GM19239 (cell line): Measurements from ENCODE around the gene NHERF2.

Experiments used
- DNase-seq: peaks from one replicate; pipeline ENCODE4 v3.0.0; 2011; ENCODE audit warnings: low spot score; ENCODE audit not compliant: insufficient read length
- FAIRE-seq: peaks from 2 replicates; lab custom pipeline; 2011; peaks lifted over from hg19 to GRCh38; lab: Jason Lieb, UNC

NHERF2 gene

DNA sequence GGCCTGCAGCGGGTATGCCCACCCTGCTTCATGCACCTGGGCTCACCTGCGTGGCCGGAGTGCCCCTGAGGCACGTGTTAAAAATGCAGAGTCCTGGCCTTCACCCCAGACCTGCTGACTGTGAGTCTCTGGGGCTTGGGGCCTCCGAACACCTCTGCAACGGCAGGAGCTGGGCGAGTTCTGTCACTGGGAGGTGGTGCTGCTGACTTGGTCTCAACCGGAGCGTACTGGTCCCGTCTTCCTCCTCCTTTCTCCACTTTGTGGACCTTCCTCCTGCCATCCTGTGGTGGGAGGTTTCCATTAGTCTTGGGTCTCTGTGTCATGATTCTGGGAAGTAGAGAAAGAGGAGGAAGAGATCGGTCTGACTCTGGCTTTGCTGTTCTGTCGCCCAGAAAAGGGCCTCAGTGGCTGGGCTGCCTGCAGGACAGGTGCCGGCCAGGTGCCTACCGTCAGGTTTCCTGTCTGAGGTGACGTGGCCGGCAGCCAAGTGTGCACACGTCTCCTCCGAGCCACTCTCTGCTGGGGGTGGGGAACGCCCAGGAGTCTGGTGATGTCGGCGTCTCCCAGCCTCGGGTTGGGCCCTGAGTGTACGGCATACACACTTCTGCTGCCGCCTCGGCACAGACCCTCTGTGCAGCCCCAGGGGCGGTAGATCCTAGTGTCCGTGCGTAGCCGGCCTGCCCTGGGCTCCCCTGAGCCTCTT lies 28.0 kb downstream of the NHERF2 start:
- FAIRE-seq (no peak), DNase-seq (no peak)

DNA sequence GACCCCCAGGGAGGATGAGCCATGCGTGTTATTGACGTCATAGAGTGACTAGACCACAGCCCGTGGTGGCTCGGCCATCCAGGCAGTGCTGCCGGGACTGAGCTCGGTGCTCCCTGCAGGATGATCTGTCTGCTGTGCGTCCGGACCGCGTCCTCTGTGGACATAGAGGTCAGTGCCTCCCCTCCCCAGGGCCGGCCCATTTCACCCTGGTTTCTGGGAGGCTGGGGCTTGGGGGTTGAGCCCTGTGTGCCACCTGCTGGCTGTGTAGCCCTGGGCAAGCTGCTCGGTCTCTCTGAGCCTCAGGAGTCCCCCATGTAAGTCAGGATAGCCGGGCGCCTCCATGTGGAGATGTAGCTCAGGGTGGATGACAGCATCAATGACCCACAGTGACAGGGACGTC lies 29.4 kb downstream of the NHERF2 start:
- DNase-seq (no peak), FAIRE-seq (no peak)

DNA sequence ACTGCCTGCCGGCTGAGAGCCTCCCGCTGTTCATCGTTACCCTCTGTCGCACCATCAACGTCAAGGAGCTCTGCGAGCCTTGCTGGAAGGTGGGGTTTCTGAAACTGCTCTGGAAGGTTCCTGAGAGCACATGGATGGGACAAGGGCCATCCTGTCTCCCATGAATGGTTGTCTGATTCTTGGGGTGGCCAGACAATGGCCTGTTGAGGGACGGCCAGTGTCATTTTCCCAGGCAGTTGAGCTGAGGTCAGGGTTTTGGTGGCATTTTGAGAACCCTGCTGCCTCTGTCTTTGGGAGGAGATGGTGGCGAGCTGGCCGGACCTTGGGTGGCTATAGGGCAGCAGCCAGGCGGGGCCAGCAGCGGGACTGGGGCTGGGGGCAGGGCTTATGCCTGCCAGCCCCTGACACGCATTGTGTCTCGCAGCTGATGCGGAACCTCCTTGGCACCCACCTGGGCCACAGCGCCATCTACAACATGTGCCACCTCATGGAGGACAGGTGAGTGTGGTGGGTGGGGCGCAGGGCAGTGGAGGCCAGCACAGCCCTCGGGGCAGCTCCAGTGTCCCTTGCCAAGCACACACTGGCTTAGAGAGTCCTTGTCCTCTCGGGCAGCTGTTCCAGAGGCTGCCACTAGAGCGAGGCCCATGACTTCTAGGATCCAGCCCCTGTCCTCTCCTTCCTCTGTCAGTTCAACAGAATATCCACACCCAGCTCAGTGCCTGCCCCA lies 30.1 kb downstream of the NHERF2 start:
- no peak for DNase-seq
- FAIRE-seq: no peak

DNA sequence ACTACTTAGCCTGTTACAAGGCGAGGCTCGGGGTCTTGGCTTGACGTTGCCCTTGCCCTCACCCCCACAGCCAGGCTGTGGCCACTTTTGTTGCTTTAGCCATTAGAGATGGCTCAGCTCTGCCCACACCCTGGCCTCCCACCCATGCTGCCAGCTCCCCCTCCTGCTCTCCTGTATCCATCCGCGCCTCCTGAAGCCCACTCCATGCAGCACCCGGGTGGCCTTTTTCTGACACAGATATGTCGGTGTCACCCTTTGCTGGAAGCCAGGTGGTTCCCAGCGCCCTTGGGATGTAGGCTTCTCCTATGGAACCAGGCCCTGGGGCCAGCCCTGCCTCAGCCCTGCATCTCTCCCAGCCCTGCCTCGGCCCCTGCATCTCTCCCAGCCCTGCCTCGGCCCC lies 30.7 kb downstream of the NHERF2 start:
- FAIRE-seq (no peak), DNase-seq (no peak)

DNA sequence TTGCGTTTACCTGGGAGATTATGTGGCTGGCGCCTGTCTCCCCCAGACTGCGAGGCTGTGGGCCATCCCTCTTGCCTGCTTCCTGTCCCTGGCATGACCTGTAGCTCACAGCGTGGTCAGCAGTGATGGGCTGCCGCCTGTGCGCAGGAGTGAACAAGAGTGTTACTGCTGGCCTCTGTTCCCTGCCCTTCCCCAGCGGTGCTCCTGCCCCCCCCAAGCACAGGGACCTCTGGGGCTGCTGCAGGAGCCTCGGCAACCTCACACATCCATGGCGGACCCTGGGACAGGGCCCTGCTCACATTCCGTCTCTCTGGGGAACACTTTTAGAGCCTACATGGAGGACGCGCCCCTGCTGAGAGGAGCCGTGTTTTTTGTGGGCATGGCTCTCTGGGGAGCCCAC lies 31.7 kb downstream of the NHERF2 start:
- no peak for DNase-seq
- FAIRE-seq: no peak

DNA sequence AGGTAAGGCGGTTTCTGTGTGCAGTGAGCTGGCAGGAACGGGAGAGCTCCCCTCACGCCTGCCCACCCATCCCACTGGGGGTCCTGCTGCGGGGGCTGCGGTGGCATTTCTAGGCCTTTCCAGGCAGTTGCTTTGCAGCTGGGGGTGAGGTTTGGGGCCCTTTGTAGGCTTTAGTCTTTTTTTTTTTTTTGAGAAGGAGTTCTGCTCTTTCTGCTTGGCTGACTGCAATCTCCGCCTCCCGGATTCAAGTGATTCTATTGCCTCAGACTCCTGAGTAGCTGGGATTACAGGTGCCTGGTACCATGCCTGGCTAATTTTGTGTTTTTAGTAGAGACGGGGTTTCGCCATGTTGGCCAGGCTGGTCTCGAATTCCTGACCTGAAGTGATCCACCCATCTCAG lies 32.2 kb downstream of the NHERF2 start:
- no peak for FAIRE-seq
- no peak for DNase-seq

DNA sequence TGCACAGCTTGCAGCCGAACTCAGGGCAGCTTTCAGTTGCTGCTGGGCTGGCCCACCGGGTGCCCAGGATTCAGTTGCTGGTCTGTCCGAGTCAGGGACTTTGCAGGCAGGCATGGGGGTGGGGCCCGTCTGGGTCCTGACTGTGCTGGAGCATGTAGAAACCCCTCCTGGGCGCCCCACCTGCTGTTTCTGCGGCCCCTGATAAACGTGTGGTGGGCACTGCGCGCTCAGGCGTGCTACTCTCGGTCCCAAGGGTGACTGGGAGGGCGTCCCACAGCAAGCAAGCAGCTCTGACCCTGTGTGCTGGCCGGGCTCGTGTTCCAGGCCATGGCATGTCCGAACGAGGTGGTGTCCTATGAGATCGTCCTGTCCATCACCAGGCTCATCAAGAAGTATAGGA lies 33.6 kb downstream of the NHERF2 start:
- FAIRE-seq (no peak), DNase-seq (no peak)

DNA sequence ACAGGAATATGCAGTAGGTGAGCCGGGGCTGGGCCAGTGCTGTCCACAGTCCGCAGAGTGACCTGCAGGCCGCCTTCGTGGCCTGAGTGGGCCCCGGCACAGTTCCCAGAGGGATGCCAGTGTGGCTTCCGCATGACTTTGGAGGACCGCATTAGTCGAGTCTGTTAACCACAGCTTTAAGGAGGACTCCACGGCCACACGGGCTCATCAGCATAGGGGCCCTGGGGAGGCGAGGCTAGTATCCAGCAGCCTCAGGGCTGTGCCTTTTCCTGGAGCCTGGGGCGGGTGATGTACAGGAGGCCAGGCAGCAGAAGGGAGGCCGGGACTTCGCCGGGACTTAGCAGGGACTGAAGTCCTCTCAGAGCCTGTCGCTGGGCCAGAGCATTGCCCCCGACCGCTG lies 34.3 kb downstream of the NHERF2 start:
- no peak for DNase-seq
- no peak for FAIRE-seq

DNA sequence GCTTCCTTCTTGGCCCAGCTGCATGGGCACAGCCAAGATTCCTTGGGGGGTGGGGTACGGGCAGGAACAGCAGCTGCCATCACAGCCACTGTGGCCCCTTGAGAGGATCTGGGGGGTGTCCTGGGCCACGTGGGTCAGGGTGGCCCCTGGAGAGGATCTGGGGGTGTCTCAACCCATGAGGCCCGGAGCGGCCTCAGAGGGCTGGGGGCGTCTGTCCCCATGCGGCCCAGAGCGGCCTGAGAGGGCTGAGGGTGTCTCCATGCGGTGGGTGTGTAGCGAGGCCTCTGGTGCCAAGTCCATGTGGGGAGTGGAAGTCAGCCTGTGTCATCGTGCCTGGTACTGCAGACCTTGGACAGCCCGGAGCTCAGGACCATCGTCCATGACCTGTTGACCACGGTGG lies 34.8 kb downstream of the NHERF2 start:
- DNase-seq (no peak), FAIRE-seq (no peak)

DNA sequence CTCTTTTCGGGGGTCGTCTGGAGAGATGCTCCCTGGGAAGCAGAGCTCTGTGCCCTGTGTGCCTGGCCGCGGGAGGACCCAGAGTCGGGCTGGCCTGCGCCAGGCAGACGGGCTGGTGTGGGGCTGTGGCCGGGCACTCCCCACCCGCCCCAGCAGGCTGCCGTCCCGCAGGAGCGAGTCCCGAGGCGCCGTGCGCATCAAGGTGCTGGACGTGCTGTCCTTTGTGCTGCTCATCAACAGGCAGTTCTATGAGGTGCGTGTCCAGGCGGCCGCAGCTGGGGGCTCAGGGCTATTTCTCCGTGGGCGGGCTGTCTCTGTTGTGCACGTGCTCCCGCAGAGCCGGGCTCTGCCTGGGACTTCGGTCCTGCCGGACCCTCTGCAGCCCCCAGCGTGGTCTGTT lies 36.1 kb downstream of the NHERF2 start:
- DNase-seq (no peak), FAIRE-seq (no peak)

DNA sequence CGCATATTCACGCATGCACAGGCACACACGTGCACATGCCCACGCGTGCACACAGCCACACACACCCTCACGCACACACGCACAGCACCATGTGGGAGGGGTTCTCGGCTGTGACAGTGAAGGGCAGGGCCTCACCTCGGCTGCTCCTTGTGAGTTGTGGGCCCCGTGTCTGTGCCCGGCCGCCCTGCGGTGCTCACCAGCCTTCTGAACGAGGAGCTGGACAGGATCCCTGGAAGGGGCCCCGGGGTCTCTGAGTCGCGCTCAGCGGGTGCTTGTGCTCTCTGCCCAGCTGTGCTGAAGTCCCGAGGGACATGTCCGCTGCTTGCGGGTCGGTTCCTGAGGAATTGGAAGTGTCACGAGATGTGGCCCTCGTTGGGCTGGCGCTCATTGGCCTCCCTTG lies 37.2 kb downstream of the NHERF2 start:
- FAIRE-seq (no peak), DNase-seq (no peak)

DNA sequence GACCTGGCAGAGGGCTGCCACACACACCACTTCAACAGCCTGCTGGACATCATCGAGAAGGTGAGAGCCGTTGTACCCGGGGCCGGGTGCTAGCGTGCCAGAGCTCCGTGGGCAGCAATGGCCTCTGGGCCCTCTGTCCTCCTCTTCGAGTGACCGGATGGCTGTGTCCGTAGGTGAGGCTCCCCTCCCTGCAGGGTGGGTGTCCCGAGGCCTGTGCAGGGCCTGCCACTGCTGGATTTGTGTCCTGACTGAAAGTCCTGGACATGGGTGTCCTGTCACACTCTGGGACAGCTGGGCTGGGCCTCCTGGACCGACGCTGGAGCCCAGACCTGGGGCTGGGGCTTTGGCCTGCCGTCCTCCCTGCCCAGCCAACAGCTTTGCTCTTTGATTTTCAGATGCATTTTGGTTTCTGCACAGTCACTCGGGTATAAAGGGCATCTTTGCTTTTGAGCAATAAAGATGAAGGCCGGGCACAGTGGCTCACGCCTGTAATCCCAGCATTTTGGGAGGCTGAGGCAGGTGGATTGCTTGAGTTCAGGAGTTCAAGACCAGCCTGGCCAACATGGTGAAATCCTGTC lies 37.8 kb downstream of the NHERF2 start:
- DNase-seq (no peak), FAIRE-seq (no peak)

DNA sequence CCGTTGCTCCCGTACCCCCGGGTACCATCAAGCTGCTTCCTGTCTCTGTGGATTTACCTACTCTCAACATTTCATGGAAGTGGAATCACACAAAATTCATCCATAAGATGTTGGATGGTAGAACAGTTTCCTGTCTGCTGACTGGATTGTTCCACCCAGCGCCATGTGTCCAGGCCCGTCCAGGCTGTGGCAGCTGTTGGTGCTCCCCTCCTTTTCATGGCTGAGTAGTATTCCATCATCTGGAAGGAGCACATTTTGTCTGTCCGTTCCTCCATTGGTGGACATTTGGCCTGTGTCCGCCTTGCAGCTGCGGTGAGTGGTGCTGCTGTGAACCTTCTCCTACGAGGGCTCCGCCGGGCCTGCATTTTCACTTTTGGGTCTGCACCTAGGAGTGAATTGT lies 39.4 kb downstream of the NHERF2 start:
- no peak for FAIRE-seq

DNA sequence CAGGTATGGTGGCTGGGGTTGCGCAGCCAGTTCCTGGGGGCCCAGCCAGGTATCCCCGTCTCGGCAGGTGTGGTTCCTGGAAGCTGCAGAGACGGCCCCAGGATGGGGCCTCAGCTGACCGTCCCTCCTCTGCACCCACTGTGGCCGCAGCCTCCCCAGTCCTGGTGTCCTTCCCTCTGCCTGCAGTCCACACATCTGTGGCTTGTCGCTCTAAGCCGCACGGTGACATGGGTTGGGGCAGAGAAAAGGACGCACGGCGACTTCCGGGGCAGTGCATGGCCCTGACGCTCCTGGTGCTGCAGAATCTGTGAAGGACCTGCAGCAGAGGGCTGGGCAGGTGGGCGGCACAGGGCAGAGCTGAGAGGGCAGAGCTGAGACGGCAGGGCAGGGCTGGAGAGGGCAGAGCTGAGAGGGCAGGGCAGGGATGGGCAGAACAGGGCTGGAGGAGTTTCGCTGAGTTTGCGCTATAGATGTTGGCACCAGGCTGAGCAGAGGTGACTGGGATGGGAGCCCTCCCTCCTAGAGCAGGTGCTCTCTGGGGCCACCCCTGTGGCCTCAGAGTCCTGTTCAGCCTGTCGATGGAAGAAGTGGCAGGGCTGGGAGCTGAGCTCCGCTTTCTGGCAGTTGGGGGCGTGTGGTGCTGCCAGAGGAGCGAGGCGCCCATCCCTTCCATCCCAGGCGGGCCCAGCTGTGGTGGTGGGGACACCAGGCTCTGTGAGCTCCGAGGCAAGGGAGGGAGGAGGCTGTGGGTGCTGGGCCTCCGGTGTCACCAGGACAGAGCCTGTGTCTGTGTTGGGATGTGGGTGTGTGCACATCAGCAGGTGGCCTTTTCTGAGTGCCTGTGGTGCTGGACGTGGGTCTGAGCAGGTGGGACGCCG lies 44.1 kb downstream of the NHERF2 start:
- FAIRE-seq: no peak
- no peak for DNase-seq

More for the DNA sequence above, 39.4 kb downstream of the NHERF2 start:
- DNase-seq: no peak

DNA sequence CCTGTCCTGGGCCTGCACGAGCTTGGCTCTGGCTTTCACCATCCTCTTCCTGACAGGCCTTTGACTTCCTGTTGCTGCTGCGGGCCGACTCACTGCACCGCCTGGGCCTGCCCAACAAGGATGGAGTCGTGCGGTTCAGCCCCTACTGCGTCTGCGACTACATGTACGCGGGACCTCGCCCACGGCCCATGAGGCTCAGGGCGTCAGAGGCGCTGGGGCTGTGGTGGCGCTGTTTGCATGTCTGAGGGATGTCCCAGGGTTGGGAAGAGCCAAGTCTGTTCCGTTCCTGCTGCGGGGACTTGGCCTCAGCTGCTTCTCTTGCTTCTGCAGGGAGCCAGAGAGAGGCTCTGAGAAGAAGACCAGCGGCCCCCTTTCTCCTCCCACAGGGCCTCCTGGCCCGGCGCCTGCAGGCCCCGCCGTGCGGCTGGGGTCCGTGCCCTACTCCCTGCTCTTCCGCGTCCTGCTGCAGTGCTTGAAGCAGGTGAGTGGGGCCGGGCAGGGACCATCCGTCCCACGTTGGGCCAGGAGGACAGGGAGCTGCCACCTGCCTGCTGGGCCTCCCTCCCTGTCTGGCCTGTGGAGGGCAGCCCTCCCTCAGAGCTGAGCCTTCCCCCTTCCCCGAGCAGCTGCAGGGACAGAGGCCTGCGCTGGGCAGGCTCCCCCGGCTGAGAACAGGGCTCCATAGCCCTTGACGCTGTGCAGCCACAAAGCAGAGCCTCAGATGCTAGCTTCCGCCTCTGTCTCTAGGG lies 44.9 kb downstream of the NHERF2 start:
- DNase-seq: no peak
- FAIRE-seq: no peak

DNA sequence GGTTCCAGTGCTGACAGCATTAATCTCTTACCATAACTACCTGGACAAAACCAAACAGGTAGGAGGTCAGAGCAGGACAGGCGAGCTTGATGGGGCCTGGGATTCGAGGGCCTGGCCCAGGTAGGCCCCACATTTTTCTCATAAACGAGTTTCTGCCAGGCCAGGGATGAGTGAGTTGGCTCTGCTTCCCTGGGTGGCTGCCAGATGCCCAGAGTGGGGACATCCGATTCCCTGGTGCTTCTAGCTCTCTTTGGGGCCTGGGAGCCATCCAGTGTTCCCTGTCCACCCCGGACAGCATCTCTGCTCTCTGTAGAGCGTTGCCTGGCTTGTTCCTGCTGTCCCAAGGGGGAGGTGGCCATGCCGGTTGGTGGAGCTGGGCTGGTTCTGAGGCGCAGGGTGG lies 46.2 kb downstream of the NHERF2 start:
- no peak for DNase-seq
- FAIRE-seq: no peak

DNA sequence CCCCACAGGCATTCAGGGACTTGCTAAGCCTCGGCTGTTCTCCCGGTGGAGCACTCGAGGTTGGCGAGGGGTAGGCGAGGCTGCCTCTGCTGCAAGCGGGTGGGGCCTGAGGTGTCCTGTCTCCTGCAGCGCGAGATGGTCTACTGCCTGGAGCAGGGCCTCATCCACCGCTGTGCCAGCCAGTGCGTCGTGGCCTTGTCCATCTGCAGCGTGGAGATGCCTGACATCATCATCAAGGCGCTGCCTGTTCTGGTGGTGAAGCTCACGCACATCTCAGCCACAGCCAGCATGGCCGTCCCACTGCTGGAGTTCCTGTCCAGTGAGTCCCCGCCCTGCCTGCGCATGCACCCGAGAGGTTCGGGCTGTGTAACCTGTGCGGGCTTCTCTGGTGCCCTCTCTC lies 47.4 kb downstream of the NHERF2 start:
- no peak for DNase-seq
- FAIRE-seq: no peak

DNA sequence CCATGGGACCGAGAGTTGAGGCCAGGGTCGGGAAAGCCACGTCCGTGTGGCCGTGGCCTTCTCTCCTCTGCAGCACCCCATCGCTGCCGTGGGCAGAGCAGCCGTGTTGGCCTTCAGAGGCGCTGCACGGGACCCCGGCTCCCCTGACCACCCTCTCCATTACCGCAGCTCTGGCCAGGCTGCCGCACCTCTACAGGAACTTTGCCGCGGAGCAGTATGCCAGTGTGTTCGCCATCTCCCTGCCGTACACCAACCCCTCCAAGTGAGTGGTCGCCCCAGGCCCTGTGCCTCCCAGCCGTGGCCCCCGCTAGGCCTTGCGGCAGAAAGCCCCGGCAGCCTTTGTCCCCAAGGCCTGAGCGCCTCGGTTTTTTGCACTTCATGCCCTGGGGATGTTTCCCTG lies 48.9 kb downstream of the NHERF2 start:
- DNase-seq: no peak
- FAIRE-seq: no peak

DNA sequence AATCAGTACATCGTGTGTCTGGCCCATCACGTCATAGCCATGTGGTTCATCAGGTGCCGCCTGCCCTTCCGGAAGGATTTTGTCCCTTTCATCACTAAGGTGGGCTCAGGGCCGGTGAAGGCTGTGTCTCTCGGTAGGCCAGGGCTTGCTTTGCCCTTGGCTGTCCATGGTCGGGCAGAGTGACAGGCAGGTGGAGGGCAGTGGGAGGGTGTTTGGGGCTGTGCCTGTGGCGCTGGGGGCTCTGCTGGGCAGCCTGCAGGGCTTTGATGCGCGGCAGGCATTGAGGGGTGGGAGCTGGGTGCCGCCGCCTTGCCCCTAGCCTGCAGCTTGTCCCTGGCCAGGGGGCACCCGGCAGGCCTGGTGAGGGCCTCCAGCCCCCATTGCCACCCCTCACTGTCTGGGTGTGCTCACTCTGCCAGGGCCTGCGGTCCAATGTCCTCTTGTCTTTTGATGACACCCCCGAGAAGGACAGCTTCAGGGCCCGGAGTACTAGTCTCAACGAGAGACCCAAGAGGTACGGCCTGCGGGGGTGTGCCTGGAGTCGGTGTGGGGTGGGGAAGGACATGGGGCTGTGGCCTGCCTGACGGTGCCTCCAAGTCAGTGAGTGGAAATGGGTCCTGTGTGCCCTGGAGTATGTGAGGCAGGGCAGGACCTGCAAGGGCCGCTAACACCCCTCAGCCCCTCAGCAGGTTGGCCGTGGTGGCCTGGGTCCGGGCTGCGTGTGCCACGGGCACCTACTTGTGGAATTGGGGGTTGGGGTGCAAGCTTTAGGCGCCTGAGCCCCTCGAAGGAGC lies 49.6 kb downstream of the NHERF2 start:
- DNase-seq (no peak), FAIRE-seq (no peak)
